PFSK-1 (cell line): ENCODE results near the gene LMAN2.
A peak's percentile ranks its signal among the peaks of the same experiment; 100 is the strongest.

ENCODE experiments used
- FOXP2 ChIP-seq: optimal IDR thresholded peaks from 2 replicates; pipeline ENCODE3; 2011; ENCODE audit warnings: borderline replicate concordance, control low read depth, inconsistent platforms; ENCODE audit not compliant: insufficient read depth; ENCODE audit errors: extremely low read length, extremely low read depth
- POLR2AphosphoS5 ChIP-seq: IDR thresholded peaks from 2 replicates; pipeline ENCODE4 v1.6.1; 2012; ENCODE audit warnings: low read depth, mild to moderate bottlenecking, control low read depth, low read length, moderate library complexity
- REST ChIP-seq, 2 experiments: IDR thresholded peaks; 2 replicates each; pipeline versions ENCODE4 v1.6.1 to v1.8.0; 2011 to 2012; ENCODE audit warnings: low read depth in 2 of 2, low read length in 2 of 2, control low read depth in 1 of 2, inconsistent platforms in 1 of 2, mild to moderate bottlenecking in 1 of 2, moderate library complexity in 1 of 2; ENCODE audit not compliant: insufficient read depth in 1 of 2
- SIN3A ChIP-seq: IDR thresholded peaks from 2 replicates; pipeline ENCODE4 v1.6.1; 2012; ENCODE audit warnings: mild to moderate bottlenecking, low read length, moderate library complexity, borderline replicate concordance; ENCODE audit not compliant: insufficient read depth
- TAF1 ChIP-seq: IDR thresholded peaks from 2 replicates; pipeline ENCODE4 v1.6.1; 2012; ENCODE audit warnings: low read length, control low read depth, borderline replicate concordance; ENCODE audit not compliant: insufficient read depth

The LMAN2 gene

GRCh38 chr5:177306674-177307543, 44.6 kb downstream of the LMAN2 start:
- TF ChIP-seq SIN3A (no peak), POLR2AphosphoS5 (0 out of 2 replicates have a peak, but pooled peaks have one; percentile 46), TAF1 (no peak), FOXP2 (no peak), REST (IDR thresholded peaks at IDR 0.05; ENCODE audit: insufficient read depth in 1 of 2, low read depth in 2 of 2, low read length in 2 of 2) (no peak)

- TF ChIP-seq SIN3A: no peak
- 0 out of 2 replicates have a peak, but pooled peaks have one; percentile 20 for TF ChIP-seq POLR2AphosphoS5
- TF ChIP-seq REST (IDR thresholded peaks at IDR 0.05; ENCODE audit: insufficient read depth in 1 of 2, low read depth in 2 of 2, low read length in 2 of 2): no peak
- TF ChIP-seq FOXP2: no peak
Observed at GRCh38 chr5:177304392-177305119, 46.9 kb downstream of the LMAN2 start.

- no peak for TF ChIP-seq REST (IDR thresholded peaks at IDR 0.05; ENCODE audit: insufficient read depth in 1 of 2, low read depth in 2 of 2, low read length in 2 of 2)
- TF ChIP-seq POLR2AphosphoS5: no peak
- TF ChIP-seq FOXP2: no peak
- TF ChIP-seq TAF1: no peak
- no peak for TF ChIP-seq SIN3A
Observed at GRCh38 chr5:177303925-177304391, 47.5 kb downstream of the LMAN2 start.

- TF ChIP-seq SIN3A (no peak), REST (IDR thresholded peaks at IDR 0.05; ENCODE audit: insufficient read depth in 1 of 2, low read depth in 2 of 2, low read length in 2 of 2) (no peak), TAF1 (peak; percentile 71; the same call in 1 of the 2 replicates), FOXP2 (no peak), POLR2AphosphoS5 (peak; percentile 72; the same call in 1 of the 2 replicates)
Observed at GRCh38 chr5:177303121-177303924, 48.1 kb downstream of the LMAN2 start, which contains the start of the genes PRELID1 and RAB24. Gene PRELID1 (plus strand): TSS chr5:177303799. CDS start chr5:177303986, 187 bp downstream. Gene RAB24 (minus strand): TSS chr5:177303719. CDS start chr5:177303288, 431 bp downstream.
